Vagina (tissue), 2 donors: Measurements from ENCODE around the gene SHISA5. TPM values are rescaled to one million over a fixed set of nuclear protein-coding genes. Genes with fewer than 3 reads are reported as not detected.
A peak's percentile ranks its signal among the peaks of the same experiment; 100 is the strongest.

Experiments used
- DNase-seq, 2 donors: peaks; one replicate each; pipeline ENCODE4 v3.0.0-alpha.2; 2017; ENCODE audit errors: extremely low spot score in 2 of 2
- H3K27ac ChIP-seq: fragments of 200-600 bp; sonication (generic); one replicate; pipeline ENCODE4 v1.5.1; 2019
- H3K27me3 ChIP-seq: fragments of 200-600 bp; sonication (generic); one replicate; pipeline ENCODE4 v1.5.1; 2019
- H3K36me3 ChIP-seq, 2 donors: fragments of 200-600 bp; sonication (generic); one replicate each; pipeline ENCODE4 v1.5.1; 2017 to 2019
- H3K4me1 ChIP-seq: fragments of 200-600 bp; sonication (generic); one replicate; pipeline ENCODE4 v1.5.1; 2019
- H3K4me3 ChIP-seq, 2 donors: fragments of 200-600 bp; sonication (generic); 1 replicate in 1 of 2; 2 replicates in 1 of 2; pipeline ENCODE4 v1.5.1; 2016 to 2019
- H3K9me3 ChIP-seq: fragments of 200-600 bp; sonication (generic); one replicate; pipeline ENCODE4 v1.5.1; 2019
- POLR2A ChIP-seq, 2 donors: fragments of 450-650 bp; IDR thresholded peaks; one replicate each; pipeline ENCODE4 v1.6.1; 2017; ENCODE audit warnings: antibody characterized with exemption in 2 of 2, mild to moderate bottlenecking in 2 of 2, moderate library complexity in 2 of 2
- POLR2AphosphoS5 ChIP-seq, 2 donors: sonication (generic); formaldehyde crosslinking; IDR thresholded peaks; one replicate each; pipeline ENCODE4 v1.9.0; 2017; ENCODE audit warnings: antibody characterized with exemption in 2 of 2, mild to moderate bottlenecking in 2 of 2, low read depth in 1 of 2; ENCODE audit not compliant: insufficient read depth in 1 of 2
- intact Hi-C: fragments of 100-400 bp; cut with DNase I; formaldehyde crosslinking; loops from one replicate; pipeline ENCODE4 v1.15.1; 2023
- total RNA-seq: library from RNA; depleted of rRNA; stranded (reverse); fragments of >200 nt; gene quantifications from one replicate; pipeline ENCODE4 v1.2.3, GENCODE V29; 2016
- TF ChIP-seq, protein P1 (sequence below), 3 experiments: fragments of 450-650 bp in 2 of 3; fragments of 200-600 bp in 1 of 3; sonication (generic) in 1 of 3; IDR thresholded peaks; one replicate each; pipeline ENCODE4 v1.5.1; 2017 to 2019; ENCODE audit warnings: antibody characterized with exemption in 3 of 3, mild to moderate bottlenecking in 2 of 3, moderate library complexity in 2 of 3

Gene SHISA5
- total RNA-seq, 1 donor from 2014 or later = 133 TPM

- H3K4me1 ChIP-seq = peaks cover 60% of the 10 kb centered on the region
- no peak overlapping the region for H3K4me3 ChIP-seq
- DNase-seq = no peak
- H3K27ac ChIP-seq = peak overlapping the region; percentile 85
- no peaks in the 10 kb centered on the region for H3K9me3 ChIP-seq
- H3K27me3 ChIP-seq = no peaks in the 10 kb centered on the region
- H3K36me3 ChIP-seq = no peaks in the 10 kb centered on the region
- intact Hi-C loops = loop anchor here (5.0 to 10.0 kb wide), 2 partner anchors 34 to 161 kb away; no protein-coding TSS in a partner anchor
- TF ChIP-seq POLR2AphosphoS5 (IDR thresholded peaks at IDR 0.05; ENCODE audit: insufficient read depth in 1 of 2, low read depth in 1 of 2) = peak in 1 of 2 donors; percentile 87
- no peak for TF ChIP-seq POLR2A (IDR thresholded peaks at IDR 0.05)
- TF ChIP-seq, protein P1, sequence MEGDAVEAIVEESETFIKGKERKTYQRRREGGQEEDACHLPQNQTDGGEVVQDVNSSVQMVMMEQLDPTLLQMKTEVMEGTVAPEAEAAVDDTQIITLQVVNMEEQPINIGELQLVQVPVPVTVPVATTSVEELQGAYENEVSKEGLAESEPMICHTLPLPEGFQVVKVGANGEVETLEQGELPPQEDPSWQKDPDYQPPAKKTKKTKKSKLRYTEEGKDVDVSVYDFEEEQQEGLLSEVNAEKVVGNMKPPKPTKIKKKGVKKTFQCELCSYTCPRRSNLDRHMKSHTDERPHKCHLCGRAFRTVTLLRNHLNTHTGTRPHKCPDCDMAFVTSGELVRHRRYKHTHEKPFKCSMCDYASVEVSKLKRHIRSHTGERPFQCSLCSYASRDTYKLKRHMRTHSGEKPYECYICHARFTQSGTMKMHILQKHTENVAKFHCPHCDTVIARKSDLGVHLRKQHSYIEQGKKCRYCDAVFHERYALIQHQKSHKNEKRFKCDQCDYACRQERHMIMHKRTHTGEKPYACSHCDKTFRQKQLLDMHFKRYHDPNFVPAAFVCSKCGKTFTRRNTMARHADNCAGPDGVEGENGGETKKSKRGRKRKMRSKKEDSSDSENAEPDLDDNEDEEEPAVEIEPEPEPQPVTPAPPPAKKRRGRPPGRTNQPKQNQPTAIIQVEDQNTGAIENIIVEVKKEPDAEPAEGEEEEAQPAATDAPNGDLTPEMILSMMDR (IDR thresholded peaks at IDR 0.05) = peak; percentile 98 to 100 (median 99)
These were observed 68.0 kb downstream of the SHISA5 start for GRCh38 chr3:48435774-48436476.

- intact Hi-C loops = loop anchor here (5.0 to 10.0 kb wide), 2 partner anchors 33 to 160 kb away; no protein-coding TSS in a partner anchor
- H3K4me1 ChIP-seq = peaks cover 64% of the 10 kb centered on the region
These were observed 68.8 kb downstream of the SHISA5 start for GRCh38 chr3:48435223-48435595.

GRCh38 chr3:48434591-48435222 lies 69.3 kb downstream of the SHISA5 start:
- H3K36me3 ChIP-seq = no peaks in the 10 kb centered on the region
- TF ChIP-seq POLR2A (IDR thresholded peaks at IDR 0.05) (no peak), POLR2AphosphoS5 (IDR thresholded peaks at IDR 0.05; ENCODE audit: insufficient read depth in 1 of 2, low read depth in 1 of 2) (no peak)
- TF ChIP-seq, protein P1 (IDR thresholded peaks at IDR 0.05) = no peak
- peaks cover 68% of the 10 kb centered on the region for H3K4me1 ChIP-seq
- no peak overlapping the region for H3K4me3 ChIP-seq
- H3K27ac ChIP-seq = peak overlapping the region; percentile 85
- no peaks in the 10 kb centered on the region for H3K9me3 ChIP-seq
- DNase-seq = no peak
- intact Hi-C loops = loop anchor here (5.0 to 10.0 kb wide), 2 partner anchors 32 to 160 kb away; no protein-coding TSS in a partner anchor
- no peaks in the 10 kb centered on the region for H3K27me3 ChIP-seq

More at GRCh38 chr3:48435223-48435595, 68.8 kb downstream of the SHISA5 start:
- H3K27me3 ChIP-seq = no peaks in the 10 kb centered on the region
- TF ChIP-seq POLR2A (IDR thresholded peaks at IDR 0.05) (no peak), POLR2AphosphoS5 (IDR thresholded peaks at IDR 0.05; ENCODE audit: insufficient read depth in 1 of 2, low read depth in 1 of 2) (no peak)
- TF ChIP-seq, protein P1 (IDR thresholded peaks at IDR 0.05) = no peak
- no peak for DNase-seq
- peak overlapping the region; percentile 85 for H3K27ac ChIP-seq
- no peaks in the 10 kb centered on the region for H3K9me3 ChIP-seq
- no peak overlapping the region for H3K4me3 ChIP-seq
- no peaks in the 10 kb centered on the region for H3K36me3 ChIP-seq

- DNase-seq = no peak
- no peaks in the 10 kb centered on the region for H3K27me3 ChIP-seq
- TF ChIP-seq POLR2AphosphoS5 (IDR thresholded peaks at IDR 0.05; ENCODE audit: insufficient read depth in 1 of 2, low read depth in 1 of 2) = peak in 1 of 2 donors; percentile 62
- TF ChIP-seq, protein P1 (IDR thresholded peaks at IDR 0.05) = no peak
- peak overlapping the region; percentile 85 for H3K27ac ChIP-seq
- H3K4me3 ChIP-seq = peak overlapping the region in 1 of 2 donors; percentile 22
- intact Hi-C loops = loop anchor here (10.0 kb wide), 1 partner anchor 159 kb away; no protein-coding TSS in a partner anchor
- no peaks in the 10 kb centered on the region for H3K9me3 ChIP-seq
- H3K4me1 ChIP-seq = peaks cover 62% of the 10 kb centered on the region
- H3K36me3 ChIP-seq = no peaks in the 10 kb centered on the region
These were observed 70.4 kb downstream of the SHISA5 start for GRCh38 chr3:48433472-48434118.
